T-cell (primary cell): ENCODE measurements around the gene KRT13. TPM values are rescaled to one million over a fixed set of nuclear protein-coding genes. Genes with fewer than 3 reads are reported as not detected.

Source experiments
- ATAC-seq, 4 experiments: fragments of 200-7000 bp in 3 of 4; fragments of 150-1000 bp in 1 of 4; cut with Tn5 transposase; replicated peaks in 1 of 4; 1 replicate in 3 of 4; 2 replicates in 1 of 4; pipeline ENCODE4 v1.10.0; 2021; ENCODE audit warnings: moderate library complexity in 3 of 4, mild to moderate bottlenecking in 2 of 4, moderate number of reproducible peaks in 1 of 4
- CTCF ChIA-PET, 2 donors: fragments of 300-600 bp; sonication (Branson Sonifier 250); formaldehyde crosslinking; loops; one replicate each; lab custom pipeline; 2022; ENCODE audit warnings: antibody characterized with exemption in 2 of 2; lab: Charles Lee
- POLR2A ChIA-PET, 2 donors: fragments of 300-600 bp; sonication (Branson Sonifier 250); formaldehyde crosslinking; loops; one replicate each; lab custom pipeline; 2022; ENCODE audit warnings: antibody characterized with exemption in 2 of 2; lab: Charles Lee
- DNase-seq, 35 experiments: peaks; one replicate each; pipeline versions ENCODE4 v3.0.0 to v3.0.0-alpha.2; 2013 to 2023
- H3K27ac ChIP-seq: one replicate; pipeline ENCODE4 v1.5.1; 2013; ENCODE audit warnings: low read length
- H3K27me3 ChIP-seq, 2 experiments: replicated peaks in 1 of 2; 1 replicate in 1 of 2; 2 replicates in 1 of 2; pipeline versions ENCODE4 v1.6.1 to v1.7.0; 2013; ENCODE audit warnings: low read length in 1 of 2, mixed read lengths in 1 of 2; ENCODE audit not compliant: control insufficient read depth in 2 of 2, insufficient read depth in 2 of 2; ENCODE audit errors: extremely low read depth in 1 of 2
- H3K36me3 ChIP-seq, 2 donors: 1 replicate in 1 of 2; 2 replicates in 1 of 2; pipeline versions ENCODE4 v1.6.1 to v1.7.0; 2013; ENCODE audit warnings: low read length in 1 of 2; ENCODE audit not compliant: control insufficient read depth in 2 of 2, insufficient read depth in 1 of 2; ENCODE audit errors: extremely low read depth in 1 of 2
- H3K4me1 ChIP-seq, 2 experiments: 1 replicate in 1 of 2; 2 replicates in 1 of 2; pipeline versions ENCODE4 v1.6.1 to v1.7.0; 2013; ENCODE audit warnings: low read length in 2 of 2, mixed read lengths in 1 of 2; ENCODE audit not compliant: insufficient read depth in 2 of 2, control insufficient read depth in 1 of 2; ENCODE audit errors: extremely low read depth in 1 of 2
- H3K4me3 ChIP-seq, 2 donors: 1 replicate in 1 of 2; 2 replicates in 1 of 2; pipeline versions ENCODE4 v1.5.1 to v1.7.0; 2013; ENCODE audit warnings: mild to moderate bottlenecking in 2 of 2, low read length in 1 of 2, moderate library complexity in 1 of 2; ENCODE audit not compliant: control insufficient read depth in 1 of 2; ENCODE audit errors: extremely low read depth in 1 of 2
- H3K9me3 ChIP-seq: 2 replicates; pipeline ENCODE4 v1.7.0; 2013
- H3K27ac Mint-ChIP-seq, 2 donors: one replicate each; pipeline ENCODE4 v1.8.0; 2020 to 2021; ENCODE audit warnings: mild to moderate bottlenecking in 2 of 2, mixed read lengths in 2 of 2
- H3K27me3 Mint-ChIP-seq, 2 donors: one replicate each; pipeline ENCODE4 v1.8.0; 2021 to 2022; ENCODE audit warnings: mixed read lengths in 2 of 2
- H3K36me3 Mint-ChIP-seq: one replicate; pipeline ENCODE4 v1.8.0; 2021; ENCODE audit warnings: mixed read lengths
- H3K4me1 Mint-ChIP-seq, 3 donors: one replicate each; pipeline ENCODE4 v1.8.0; 2020 to 2022; ENCODE audit warnings: mixed read lengths in 3 of 3, mild to moderate bottlenecking in 1 of 3
- H3K4me3 Mint-ChIP-seq, 3 donors: one replicate each; pipeline ENCODE4 v1.8.0; 2020 to 2022; ENCODE audit warnings: mild to moderate bottlenecking in 3 of 3, mixed read lengths in 3 of 3, moderate library complexity in 3 of 3
- H3K9me3 Mint-ChIP-seq, 3 donors: one replicate each; pipeline ENCODE4 v1.8.0; 2020 to 2022; ENCODE audit warnings: mixed read lengths in 3 of 3
- WGBS: methylation state at CpG from one replicate; pipeline ENCODE4 v1.1.5; 2013; ENCODE audit warnings: missing lambda C conversion rate; ENCODE audit not compliant: insufficient coverage; 5-methylcytosine and 5-hydroxymethylcytosine counted together
- total RNA-seq, 35 experiments: library from RNA in 6 of 35; stranded (reverse) in 6 of 35; fragments of 120-200 nt in 1 of 35; gene quantifications; one replicate each; pipeline versions ENCODE4 v1.2.1 to v1.2.4 and lab custom pipeline; 2013 to 2026

Gene KRT13
- total RNA-seq, 5 donors from 2014 or later (not counting 1 experiment from before 2014, with no cell fraction given), result not detected

GRCh38 chr17:41539979-41540701 lies 34.7 kb upstream of the KRT13 start:
- H3K27me3 Mint-ChIP-seq, result peaks cover 10 to 13% of the 10 kb centered on the region in 2 donors
- no peaks in the 10 kb centered on the region for H3K4me1 Mint-ChIP-seq
- ChIA-PET CTCF (interaction anchor here in 1 of 2 donors (1.8 kb wide), 1 partner anchor 9 kb away, joined by 7 read pairs; no protein-coding TSS in a partner anchor), POLR2A (interaction anchor here in 1 of 2 donors (0.5 kb wide), 1 partner anchor 785 kb away, joined by 3 read pairs; the partner anchor contains the start of gene KRT25)
- no peaks in the 10 kb centered on the region for H3K4me1 ChIP-seq
- DNase-seq, result no peak
- H3K9me3 ChIP-seq, result no peaks in the 10 kb centered on the region
- peaks cover 0 to 17% of the 10 kb centered on the region in 2 experiments for H3K27me3 ChIP-seq
- no peaks in the 10 kb centered on the region for H3K36me3 ChIP-seq
- H3K9me3 Mint-ChIP-seq, result no peaks in the 10 kb centered on the region
- WGBS, result 76% methylated on average over 5 of the region's 7 CpGs
- H3K27ac ChIP-seq, result no peak overlapping the region
- H3K27ac Mint-ChIP-seq, result no peak overlapping the region
- H3K4me3 ChIP-seq, result no peak overlapping the region
- H3K4me3 Mint-ChIP-seq, result no peak overlapping the region
- H3K36me3 Mint-ChIP-seq, result no peaks in the 10 kb centered on the region
- no peak for ATAC-seq

- ATAC-seq, result no peak
- Mint-ChIP-seq H3K4me1 (no peaks in the 10 kb centered on the region), H3K9me3 (no peaks in the 10 kb centered on the region), H3K4me3 (no peak overlapping the region), H3K27ac (no peak overlapping the region), H3K27me3 (peaks cover 15 to 17% of the 10 kb centered on the region in 2 donors), H3K36me3 (no peaks in the 10 kb centered on the region)
- CTCF ChIA-PET, result no interaction called here
- no peak overlapping the region for H3K4me3 ChIP-seq
- H3K36me3 ChIP-seq, result no peaks in the 10 kb centered on the region
- no peaks in the 10 kb centered on the region for H3K9me3 ChIP-seq
- 64% methylated on average over 2 of the region's 5 CpGs for WGBS
- H3K27ac ChIP-seq, result no peak overlapping the region
- POLR2A ChIA-PET, result no interaction called here
- no peaks in the 10 kb centered on the region for H3K4me1 ChIP-seq
- no peak for DNase-seq
- peaks cover 0 to 23% of the 10 kb centered on the region in 2 experiments for H3K27me3 ChIP-seq
These were observed 33.7 kb upstream of the KRT13 start for GRCh38 chr17:41539071-41539492.

- Histone ChIP-seq H3K9me3 (no peaks in the 10 kb centered on the region), H3K27ac (no peak overlapping the region), H3K27me3 (peaks cover 0 to 23% of the 10 kb centered on the region in 2 experiments), H3K4me1 (no peaks in the 10 kb centered on the region), H3K36me3 (no peaks in the 10 kb centered on the region), H3K4me3 (no peak overlapping the region)
- ATAC-seq (no peak), DNase-seq (no peak)
- Mint-ChIP-seq H3K27me3 (peaks cover 15 to 17% of the 10 kb centered on the region in 2 donors), H3K27ac (no peak overlapping the region), H3K4me1 (no peaks in the 10 kb centered on the region), H3K36me3 (no peaks in the 10 kb centered on the region), H3K4me3 (no peak overlapping the region), H3K9me3 (no peaks in the 10 kb centered on the region)
- 77% methylated on average over 4 of the region's 5 CpGs for WGBS
- ChIA-PET CTCF (no interaction called here), POLR2A (no interaction called here)
These were observed 33.2 kb upstream of the KRT13 start for GRCh38 chr17:41538565-41538991.

- Histone ChIP-seq H3K4me1 (no peaks in the 10 kb centered on the region), H3K36me3 (no peaks in the 10 kb centered on the region), H3K4me3 (no peak overlapping the region), H3K27me3 (peaks cover 0 to 26% of the 10 kb centered on the region in 2 experiments), H3K9me3 (no peaks in the 10 kb centered on the region), H3K27ac (no peak overlapping the region)
- no peak overlapping the region for H3K27ac Mint-ChIP-seq
- CTCF ChIA-PET, result no interaction called here
- DNase-seq (no peak), ATAC-seq (no peak)
- WGBS, result 60% methylated on average over 2 of the region's 9 CpGs
- POLR2A ChIA-PET, result no interaction called here
- H3K27me3 Mint-ChIP-seq, result peaks cover 17 to 19% of the 10 kb centered on the region in 2 donors
- no peak overlapping the region for H3K4me3 Mint-ChIP-seq
- H3K36me3 Mint-ChIP-seq, result no peaks in the 10 kb centered on the region
- no peaks in the 10 kb centered on the region for H3K9me3 Mint-ChIP-seq
- H3K4me1 Mint-ChIP-seq, result no peaks in the 10 kb centered on the region
These were observed 32.6 kb upstream of the KRT13 start for GRCh38 chr17:41537990-41538389.

GRCh38 chr17:41537614-41537954 lies 32.2 kb upstream of the KRT13 start:
- WGBS, result 100% methylated on average over 3 of the region's 7 CpGs
- Mint-ChIP-seq H3K9me3 (no peaks in the 10 kb centered on the region), H3K27me3 (peaks cover 21 to 23% of the 10 kb centered on the region in 2 donors), H3K4me3 (no peak overlapping the region), H3K4me1 (no peaks in the 10 kb centered on the region), H3K36me3 (no peaks in the 10 kb centered on the region), H3K27ac (no peak overlapping the region)
- ChIA-PET CTCF (no interaction called here), POLR2A (no interaction called here)
- H3K27ac ChIP-seq, result no peak overlapping the region
- H3K4me1 ChIP-seq, result no peaks in the 10 kb centered on the region
- H3K36me3 ChIP-seq, result no peaks in the 10 kb centered on the region
- no peak for ATAC-seq
- no peak overlapping the region for H3K4me3 ChIP-seq
- DNase-seq, result no peak
- no peaks in the 10 kb centered on the region for H3K9me3 ChIP-seq
- H3K27me3 ChIP-seq, result peaks cover 0 to 30% of the 10 kb centered on the region in 2 experiments

GRCh38 chr17:41536741-41537613 lies 31.6 kb upstream of the KRT13 start:
- H3K4me3 ChIP-seq, result no peak overlapping the region
- no peak for DNase-seq
- CTCF ChIA-PET, result no interaction called here

More at GRCh38 chr17:41536741-41537613, 31.6 kb upstream of the KRT13 start:
- Mint-ChIP-seq H3K27me3 (peaks cover 27 to 28% of the 10 kb centered on the region in 2 donors), H3K4me3 (no peak overlapping the region), H3K36me3 (no peaks in the 10 kb centered on the region), H3K27ac (no peak overlapping the region), H3K4me1 (no peaks in the 10 kb centered on the region), H3K9me3 (no peaks in the 10 kb centered on the region)
- H3K4me1 ChIP-seq, result no peaks in the 10 kb centered on the region
- no peaks in the 10 kb centered on the region for H3K9me3 ChIP-seq
- no peak overlapping the region for H3K27ac ChIP-seq
- 78% methylated on average over 7 of the region's 7 CpGs for WGBS
- peaks cover 0 to 33% of the 10 kb centered on the region in 2 experiments for H3K27me3 ChIP-seq
- ATAC-seq, result no peak
- H3K36me3 ChIP-seq, result no peaks in the 10 kb centered on the region
- POLR2A ChIA-PET, result no interaction called here
